ENCODE data around the gene CLDN24. TPM values are rescaled to one million over a fixed set of nuclear protein-coding genes. Genes with fewer than 3 reads are reported as not detected.

The CLDN24 gene
- polyA plus RNA-seq, 3 donors from 2014 or later: not detected

GRCh38 chr4:183303301-183303700 lies 18.9 kb downstream of the CLDN24 start:
- Mint-ChIP-seq H3K36me3 (peaks cover 0 to 11% (median 5%) of the 10 kb centered on the region in 3 donors), H3K27me3 (ENCODE audit: low read depth in 3 of 3) (peaks cover 0 to 3% (median 0%) of the 10 kb centered on the region in 3 donors), H3K4me1 (peaks cover 0 to 5% of the 10 kb centered on the region in 2 donors), H3K27ac (no peak overlapping the region), H3K9me3 (no peaks in the 10 kb centered on the region), H3K4me3 (no peak overlapping the region)
- DNase-seq: no peak

GRCh38 chr4:183300655-183301054 lies 21.6 kb downstream of the CLDN24 start:
- Mint-ChIP-seq H3K36me3 (peaks cover 0 to 12% (median 5%) of the 10 kb centered on the region in 3 donors), H3K4me3 (no peak overlapping the region), H3K27me3 (ENCODE audit: low read depth in 3 of 3) (peaks cover 0 to 3% (median 2%) of the 10 kb centered on the region in 3 donors), H3K9me3 (no peaks in the 10 kb centered on the region), H3K4me1 (no peaks in the 10 kb centered on the region), H3K27ac (no peak overlapping the region)
- no peak for DNase-seq

GRCh38 chr4:183300070-183300469 lies 22.2 kb downstream of the CLDN24 start:
- no peak for DNase-seq
- Mint-ChIP-seq H3K4me1 (no peaks in the 10 kb centered on the region), H3K27ac (no peak overlapping the region), H3K4me3 (no peak overlapping the region), H3K9me3 (no peaks in the 10 kb centered on the region), H3K27me3 (ENCODE audit: low read depth in 3 of 3) (peaks cover 0 to 3% (median 2%) of the 10 kb centered on the region in 3 donors), H3K36me3 (peaks cover 0 to 12% (median 5%) of the 10 kb centered on the region in 3 donors)

- DNase-seq: no peak
- H3K9me3 Mint-ChIP-seq: no peaks in the 10 kb centered on the region
- peaks cover 0 to 3% (median 3%) of the 10 kb centered on the region in 3 donors for H3K27me3 Mint-ChIP-seq (ENCODE audit: low read depth in 3 of 3)
- no peaks in the 10 kb centered on the region for H3K4me1 Mint-ChIP-seq
- no peak overlapping the region for H3K27ac Mint-ChIP-seq
- H3K4me3 Mint-ChIP-seq: no peak overlapping the region
- peaks cover 0 to 15% (median 7%) of the 10 kb centered on the region in 3 donors for H3K36me3 Mint-ChIP-seq
Measured at GRCh38 chr4:183299464-183299863, 22.8 kb downstream of the CLDN24 start.

GRCh38 chr4:183297675-183298074 lies 24.6 kb downstream of the CLDN24 start:
- Mint-ChIP-seq H3K9me3 (no peaks in the 10 kb centered on the region), H3K27me3 (ENCODE audit: low read depth in 3 of 3) (peaks cover 1 to 4% (median 3%) of the 10 kb centered on the region in 3 donors), H3K4me1 (no peaks in the 10 kb centered on the region), H3K4me3 (no peak overlapping the region), H3K27ac (no peak overlapping the region), H3K36me3 (peaks cover 0 to 16% (median 11%) of the 10 kb centered on the region in 3 donors)
- DNase-seq: no peak

- H3K27ac Mint-ChIP-seq: no peak overlapping the region
- H3K27me3 Mint-ChIP-seq (ENCODE audit: low read depth in 3 of 3): peaks cover 1 to 4% (median 3%) of the 10 kb centered on the region in 3 donors
- DNase-seq: no peak
- H3K36me3 Mint-ChIP-seq: peaks cover 0 to 25% (median 15%) of the 10 kb centered on the region in 3 donors
- H3K9me3 Mint-ChIP-seq: no peaks in the 10 kb centered on the region
- H3K4me3 Mint-ChIP-seq: no peak overlapping the region
- H3K4me1 Mint-ChIP-seq: no peaks in the 10 kb centered on the region
Measured at GRCh38 chr4:183295711-183296110, 26.5 kb downstream of the CLDN24 start.

GRCh38 chr4:183291070-183291469 lies 31.2 kb downstream of the CLDN24 start:
- DNase-seq: no peak
- Mint-ChIP-seq H3K27me3 (ENCODE audit: low read depth in 3 of 3) (peaks cover 1 to 6% (median 2%) of the 10 kb centered on the region in 3 donors), H3K4me1 (no peaks in the 10 kb centered on the region), H3K36me3 (peaks cover 1 to 28% (median 12%) of the 10 kb centered on the region in 3 donors), H3K27ac (no peak overlapping the region), H3K9me3 (no peaks in the 10 kb centered on the region), H3K4me3 (no peak overlapping the region)

GRCh38 chr4:183289688-183290087 lies 32.5 kb downstream of the CLDN24 start:
- no peaks in the 10 kb centered on the region for H3K4me1 Mint-ChIP-seq

GRCh38 chr4:183288955-183289354 lies 33.3 kb downstream of the CLDN24 start:
- H3K36me3 Mint-ChIP-seq: peaks cover 7 to 34% (median 12%) of the 10 kb centered on the region in 3 donors
- H3K4me3 Mint-ChIP-seq: no peak overlapping the region
- H3K9me3 Mint-ChIP-seq: no peaks in the 10 kb centered on the region
- no peak for DNase-seq
- H3K27ac Mint-ChIP-seq: peak overlapping the region in 1 of 6 donors; percentile 22
- H3K27me3 Mint-ChIP-seq (ENCODE audit: low read depth in 3 of 3): peaks cover 0 to 2% (median 2%) of the 10 kb centered on the region in 3 donors
- no peaks in the 10 kb centered on the region for H3K4me1 Mint-ChIP-seq

More at GRCh38 chr4:183289688-183290087, 32.5 kb downstream of the CLDN24 start:
- Mint-ChIP-seq H3K27ac (no peak overlapping the region), H3K4me3 (no peak overlapping the region), H3K36me3 (peaks cover 5 to 30% (median 15%) of the 10 kb centered on the region in 3 donors), H3K27me3 (ENCODE audit: low read depth in 3 of 3) (peaks cover 1 to 4% (median 2%) of the 10 kb centered on the region in 3 donors), H3K9me3 (no peaks in the 10 kb centered on the region)
- no peak for DNase-seq

- Mint-ChIP-seq H3K27ac (no peak overlapping the region), H3K4me3 (no peak overlapping the region), H3K27me3 (ENCODE audit: low read depth in 3 of 3) (peaks cover 0 to 2% (median 2%) of the 10 kb centered on the region in 3 donors), H3K4me1 (no peaks in the 10 kb centered on the region), H3K36me3 (peaks cover 7 to 39% (median 12%) of the 10 kb centered on the region in 3 donors), H3K9me3 (no peaks in the 10 kb centered on the region)
- DNase-seq: no peak
Measured at GRCh38 chr4:183287677-183288076, 34.5 kb downstream of the CLDN24 start.

GRCh38 chr4:183287309-183287659 lies 34.9 kb downstream of the CLDN24 start:
- no peak for DNase-seq
- Mint-ChIP-seq H3K27me3 (ENCODE audit: low read depth in 3 of 3) (peaks cover 0 to 2% (median 2%) of the 10 kb centered on the region in 3 donors), H3K36me3 (peaks cover 7 to 39% (median 16%) of the 10 kb centered on the region in 3 donors), H3K9me3 (no peaks in the 10 kb centered on the region), H3K4me1 (no peaks in the 10 kb centered on the region), H3K27ac (no peak overlapping the region), H3K4me3 (no peak overlapping the region)

GRCh38 chr4:183286590-183287308 lies 35.5 kb downstream of the CLDN24 start:
- H3K9me3 Mint-ChIP-seq: no peaks in the 10 kb centered on the region
- H3K36me3 Mint-ChIP-seq: peaks cover 7 to 40% (median 18%) of the 10 kb centered on the region in 3 donors

GRCh38 chr4:183285886-183286285 lies 36.3 kb downstream of the CLDN24 start:
- Mint-ChIP-seq H3K4me1 (no peaks in the 10 kb centered on the region), H3K4me3 (no peak overlapping the region), H3K27me3 (ENCODE audit: low read depth in 3 of 3) (peaks cover 0 to 2% (median 2%) of the 10 kb centered on the region in 3 donors), H3K36me3 (peaks cover 7 to 37% (median 16%) of the 10 kb centered on the region in 3 donors), H3K9me3 (no peaks in the 10 kb centered on the region), H3K27ac (no peak overlapping the region)
- no peak for DNase-seq

More at GRCh38 chr4:183286590-183287308, 35.5 kb downstream of the CLDN24 start:
- no peak overlapping the region for H3K27ac Mint-ChIP-seq
- H3K4me3 Mint-ChIP-seq: no peak overlapping the region
- H3K27me3 Mint-ChIP-seq (ENCODE audit: low read depth in 3 of 3): peaks cover 0 to 2% (median 2%) of the 10 kb centered on the region in 3 donors
- no peaks in the 10 kb centered on the region for H3K4me1 Mint-ChIP-seq
- DNase-seq: no peak

- peaks cover 7 to 36% (median 20%) of the 10 kb centered on the region in 3 donors for H3K36me3 Mint-ChIP-seq
- no peak overlapping the region for H3K4me3 Mint-ChIP-seq
- no peak overlapping the region for H3K27ac Mint-ChIP-seq
- DNase-seq: no peak
- no peaks in the 10 kb centered on the region for H3K4me1 Mint-ChIP-seq
- peaks cover under 1 to 4% (median 2%) of the 10 kb centered on the region in 3 donors for H3K27me3 Mint-ChIP-seq (ENCODE audit: low read depth in 3 of 3)
- H3K9me3 Mint-ChIP-seq: no peaks in the 10 kb centered on the region
Measured at GRCh38 chr4:183284965-183285364, 37.3 kb downstream of the CLDN24 start.
